Panc1 (cell line): Measurements from ENCODE around the gene TTC23. TPM values are rescaled to one million over a fixed set of nuclear protein-coding genes. Genes with fewer than 3 reads are reported as not detected.

Experiments
- ATAC-seq: fragments of 200-7000 bp; cut with Tn5 transposase; 2 replicates; pipeline ENCODE4 v1.9.1; 2020; ENCODE audit warnings: mild to moderate bottlenecking, moderate library complexity
- BruUV-seq: library from RNA; stranded (reverse); fragments of 400-500 nt; replicated peaks from 2 replicates; lab custom pipeline; 2021; lab: Mats Ljungman, UMichigan
- CTCF ChIA-PET: fragments of 300-600 bp; sonication (Branson Sonifier 250); formaldehyde crosslinking; loops from one replicate; lab custom pipeline; 2022; ENCODE audit warnings: antibody characterized with exemption; lab: Charles Lee
- POLR2A ChIA-PET: fragments of 300-600 bp; sonication (Branson Sonifier 250); formaldehyde crosslinking; loops from one replicate; lab custom pipeline; 2022; ENCODE audit warnings: antibody characterized with exemption; lab: Charles Lee
- DNase-seq: peaks from one replicate; pipeline ENCODE4 v3.0.0-alpha.2; 2010; ENCODE audit warnings: low read depth, low spot score
- H3K27ac ChIP-seq: 2 replicates; pipeline ENCODE4 v1.5.1; 2011; ENCODE audit warnings: mild to moderate bottlenecking, low read length, inconsistent platforms
- H3K27me3 ChIP-seq: fragments of 200-500 bp; sonication (Bioruptor generic); 2 replicates; pipeline ENCODE4 v1.6.0; 2014; ENCODE audit warnings: low read length, inconsistent platforms; ENCODE audit not compliant: control insufficient read depth, insufficient read depth
- H3K36me3 ChIP-seq: fragments of 200-500 bp; sonication (Bioruptor generic); 2 replicates; pipeline ENCODE4 v1.5.1; 2014; ENCODE audit warnings: inconsistent platforms, mild to moderate bottlenecking, low read length, moderate library complexity; ENCODE audit not compliant: control insufficient read depth, insufficient read depth
- H3K4me1 ChIP-seq: 2 replicates; pipeline ENCODE4 v1.5.1; 2011; ENCODE audit warnings: inconsistent platforms, mild to moderate bottlenecking, low read length, moderate library complexity; ENCODE audit not compliant: control insufficient read depth, insufficient read depth
- H3K4me3 ChIP-seq, 2 experiments: 2 replicates each; pipeline ENCODE4 v1.5.1; 2011 to 2012; ENCODE audit warnings: low read depth in 2 of 2, low read length in 2 of 2, mild to moderate bottlenecking in 2 of 2, inconsistent platforms in 1 of 2, moderate library complexity in 1 of 2
- H3K9me3 ChIP-seq: fragments of 200-500 bp; sonication (Bioruptor generic); 2 replicates; pipeline ENCODE4 v1.5.1; 2014; ENCODE audit warnings: low read depth, mild to moderate bottlenecking, inconsistent platforms, low read length, moderate library complexity; ENCODE audit not compliant: control insufficient read depth, insufficient read depth
- POLR2AphosphoS5 ChIP-seq: IDR thresholded peaks from 2 replicates; pipeline ENCODE4 v1.6.1; 2012; ENCODE audit warnings: mild to moderate bottlenecking, low read depth, low read length, moderate library complexity
- SIN3A ChIP-seq: IDR thresholded peaks from 2 replicates; pipeline ENCODE4 v1.6.1; 2012; ENCODE audit warnings: low read depth, mild to moderate bottlenecking, low read length, moderate library complexity, borderline replicate concordance; ENCODE audit not compliant: insufficient read depth
- TCF7L2 ChIP-seq: IDR thresholded peaks from 2 replicates; pipeline ENCODE4 v1.6.1; 2011; ENCODE audit warnings: mild to moderate bottlenecking, low read depth, low read length, inconsistent platforms
- in situ Hi-C: cut with HindIII; loops from 2 replicates; pipeline ENCODE4 v1.10.0; 2016; ENCODE audit warnings: low sequenced_read_pairs, low pct_unique_long_range_greater_than_20kb
- intact Hi-C: fragments of 100-400 bp; cut with micrococcal nuclease; formaldehyde crosslinking; loops from one replicate; pipeline ENCODE4 v1.10.0; 2022; ENCODE audit not compliant: unreplicated experiment
- total RNA-seq: library from RNA; stranded (reverse); gene quantifications from one replicate; pipeline ENCODE4 v1.2.1, GENCODE V29; 2021; ENCODE audit not compliant: unreplicated experiment
- TF ChIP-seq, protein P1 (sequence below), 2 experiments: IDR thresholded peaks; 2 replicates each; pipeline ENCODE4 v1.6.1; 2011 to 2012; ENCODE audit warnings: low read depth in 2 of 2, control low read depth in 1 of 2, low read length in 1 of 2, mild to moderate bottlenecking in 1 of 2, moderate library complexity in 1 of 2; ENCODE audit not compliant: insufficient read depth in 1 of 2
- TF ChIP-seq, protein P2 (sequence below): fragments of 450-650 bp; IDR thresholded peaks from 2 replicates; pipeline ENCODE4 v1.5.1; 2017; ENCODE audit warnings: mild to moderate bottlenecking

TTC23 gene
- total RNA-seq, 1 experiment from 2014 or later = 21.7 TPM

DNA sequence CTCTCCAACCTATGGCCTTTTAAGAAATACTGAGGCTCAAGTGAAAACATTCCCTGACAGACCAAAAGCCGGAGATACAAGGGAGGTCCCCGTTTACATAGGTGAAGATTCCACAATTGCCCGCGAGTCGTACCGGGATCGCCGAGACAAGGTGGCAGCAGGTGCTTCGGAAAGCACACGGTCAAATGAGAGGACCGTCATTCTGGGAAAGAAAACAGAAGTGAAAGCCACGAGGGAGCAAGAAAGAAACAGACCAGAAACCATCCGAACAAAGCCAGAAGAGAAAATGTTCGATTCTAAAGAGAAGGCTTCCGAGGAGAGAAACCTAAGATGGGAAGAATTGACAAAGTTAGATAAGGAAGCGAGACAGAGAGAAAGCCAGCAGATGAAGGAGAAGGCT, 119.7 kb downstream of the TTC23 start:
- intact Hi-C loops = no loop called here
- in situ Hi-C loops = no loop called here
- H3K9me3 ChIP-seq = no peaks in the 10 kb centered on the region
- H3K27me3 ChIP-seq = no peaks in the 10 kb centered on the region
- peaks cover 7% of the 10 kb centered on the region for H3K4me1 ChIP-seq
- H3K27ac ChIP-seq = no peak overlapping the region
- no peak for TF ChIP-seq TCF7L2
- TF ChIP-seq SIN3A = no peak
- no peak for TF ChIP-seq POLR2AphosphoS5
- TF ChIP-seq, protein P1, sequence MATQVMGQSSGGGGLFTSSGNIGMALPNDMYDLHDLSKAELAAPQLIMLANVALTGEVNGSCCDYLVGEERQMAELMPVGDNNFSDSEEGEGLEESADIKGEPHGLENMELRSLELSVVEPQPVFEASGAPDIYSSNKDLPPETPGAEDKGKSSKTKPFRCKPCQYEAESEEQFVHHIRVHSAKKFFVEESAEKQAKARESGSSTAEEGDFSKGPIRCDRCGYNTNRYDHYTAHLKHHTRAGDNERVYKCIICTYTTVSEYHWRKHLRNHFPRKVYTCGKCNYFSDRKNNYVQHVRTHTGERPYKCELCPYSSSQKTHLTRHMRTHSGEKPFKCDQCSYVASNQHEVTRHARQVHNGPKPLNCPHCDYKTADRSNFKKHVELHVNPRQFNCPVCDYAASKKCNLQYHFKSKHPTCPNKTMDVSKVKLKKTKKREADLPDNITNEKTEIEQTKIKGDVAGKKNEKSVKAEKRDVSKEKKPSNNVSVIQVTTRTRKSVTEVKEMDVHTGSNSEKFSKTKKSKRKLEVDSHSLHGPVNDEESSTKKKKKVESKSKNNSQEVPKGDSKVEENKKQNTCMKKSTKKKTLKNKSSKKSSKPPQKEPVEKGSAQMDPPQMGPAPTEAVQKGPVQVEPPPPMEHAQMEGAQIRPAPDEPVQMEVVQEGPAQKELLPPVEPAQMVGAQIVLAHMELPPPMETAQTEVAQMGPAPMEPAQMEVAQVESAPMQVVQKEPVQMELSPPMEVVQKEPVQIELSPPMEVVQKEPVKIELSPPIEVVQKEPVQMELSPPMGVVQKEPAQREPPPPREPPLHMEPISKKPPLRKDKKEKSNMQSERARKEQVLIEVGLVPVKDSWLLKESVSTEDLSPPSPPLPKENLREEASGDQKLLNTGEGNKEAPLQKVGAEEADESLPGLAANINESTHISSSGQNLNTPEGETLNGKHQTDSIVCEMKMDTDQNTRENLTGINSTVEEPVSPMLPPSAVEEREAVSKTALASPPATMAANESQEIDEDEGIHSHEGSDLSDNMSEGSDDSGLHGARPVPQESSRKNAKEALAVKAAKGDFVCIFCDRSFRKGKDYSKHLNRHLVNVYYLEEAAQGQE (IDR thresholded peaks at IDR 0.05; ENCODE audit: insufficient read depth in 1 of 2, low read depth in 2 of 2, low read length in 1 of 2) = no peak
- TF ChIP-seq, protein P2, sequence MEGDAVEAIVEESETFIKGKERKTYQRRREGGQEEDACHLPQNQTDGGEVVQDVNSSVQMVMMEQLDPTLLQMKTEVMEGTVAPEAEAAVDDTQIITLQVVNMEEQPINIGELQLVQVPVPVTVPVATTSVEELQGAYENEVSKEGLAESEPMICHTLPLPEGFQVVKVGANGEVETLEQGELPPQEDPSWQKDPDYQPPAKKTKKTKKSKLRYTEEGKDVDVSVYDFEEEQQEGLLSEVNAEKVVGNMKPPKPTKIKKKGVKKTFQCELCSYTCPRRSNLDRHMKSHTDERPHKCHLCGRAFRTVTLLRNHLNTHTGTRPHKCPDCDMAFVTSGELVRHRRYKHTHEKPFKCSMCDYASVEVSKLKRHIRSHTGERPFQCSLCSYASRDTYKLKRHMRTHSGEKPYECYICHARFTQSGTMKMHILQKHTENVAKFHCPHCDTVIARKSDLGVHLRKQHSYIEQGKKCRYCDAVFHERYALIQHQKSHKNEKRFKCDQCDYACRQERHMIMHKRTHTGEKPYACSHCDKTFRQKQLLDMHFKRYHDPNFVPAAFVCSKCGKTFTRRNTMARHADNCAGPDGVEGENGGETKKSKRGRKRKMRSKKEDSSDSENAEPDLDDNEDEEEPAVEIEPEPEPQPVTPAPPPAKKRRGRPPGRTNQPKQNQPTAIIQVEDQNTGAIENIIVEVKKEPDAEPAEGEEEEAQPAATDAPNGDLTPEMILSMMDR = no peak
- H3K4me3 ChIP-seq = no peak overlapping the region
- DNase-seq = no peak
- ATAC-seq = no peak
- ChIA-PET POLR2A (no interaction called here), CTCF (no interaction called here)
- peaks cover 5% of the 10 kb centered on the region; the same call in 1 of the 2 replicates for H3K36me3 ChIP-seq
- BruUV-seq = no TSS peak

DNA sequence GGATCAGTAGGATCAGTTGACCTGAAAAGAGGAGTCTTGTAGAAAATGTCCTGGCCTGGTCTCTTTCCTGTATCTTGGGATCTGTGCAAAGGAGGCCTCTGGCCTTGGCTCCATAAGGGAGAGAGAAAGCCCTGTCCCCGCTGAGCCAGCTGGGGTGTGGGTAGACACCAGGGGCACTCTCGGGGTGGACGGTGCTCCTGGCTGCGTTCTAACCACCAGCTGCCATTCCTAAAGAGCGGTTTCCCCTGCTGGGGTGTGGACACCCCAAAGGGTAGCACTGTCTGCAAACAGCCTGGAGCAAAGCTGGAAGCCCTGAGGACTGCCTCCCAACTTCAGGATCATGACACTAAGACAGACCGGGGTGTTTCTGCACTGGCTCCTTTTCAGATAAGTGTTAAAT, 121.0 kb downstream of the TTC23 start:
- BruUV-seq = no TSS peak
- Histone ChIP-seq H3K27ac (no peak overlapping the region), H3K4me3 (no peak overlapping the region), H3K4me1 (peaks cover 18% of the 10 kb centered on the region), H3K9me3 (no peaks in the 10 kb centered on the region), H3K27me3 (no peaks in the 10 kb centered on the region), H3K36me3 (peaks cover 5% of the 10 kb centered on the region; the same call in 1 of the 2 replicates)
- POLR2A ChIA-PET = no interaction called here
- ATAC-seq (no peak), DNase-seq (no peak)
- intact Hi-C loops (no loop called here), in situ Hi-C loops (no loop called here)
- TF ChIP-seq, protein P2 = no peak
- TF ChIP-seq TCF7L2 (no peak), SIN3A (no peak), POLR2AphosphoS5 (no peak)
- TF ChIP-seq, protein P1 (IDR thresholded peaks at IDR 0.05; ENCODE audit: insufficient read depth in 1 of 2, low read depth in 2 of 2, low read length in 1 of 2) = no peak
- CTCF ChIA-PET = no interaction called here
